GM19324 (cell line): ENCODE data around the gene KRTAP10-2.
"Not testable (repeated sequence)": the region's sequence is repeated elsewhere in the genome, so short reads cannot be mapped to it uniquely, and the experiment has no call there.

ENCODE experiments used
- ATAC-seq: cut with Tn5 transposase; IDR thresholded peaks from one replicate; pipeline ENCODE4 v1.9.1; 2021; ENCODE audit warnings: mild to moderate bottlenecking, moderate library complexity; ENCODE audit not compliant: unreplicated experiment, low FRiP score

KRTAP10-2 gene

DNA sequence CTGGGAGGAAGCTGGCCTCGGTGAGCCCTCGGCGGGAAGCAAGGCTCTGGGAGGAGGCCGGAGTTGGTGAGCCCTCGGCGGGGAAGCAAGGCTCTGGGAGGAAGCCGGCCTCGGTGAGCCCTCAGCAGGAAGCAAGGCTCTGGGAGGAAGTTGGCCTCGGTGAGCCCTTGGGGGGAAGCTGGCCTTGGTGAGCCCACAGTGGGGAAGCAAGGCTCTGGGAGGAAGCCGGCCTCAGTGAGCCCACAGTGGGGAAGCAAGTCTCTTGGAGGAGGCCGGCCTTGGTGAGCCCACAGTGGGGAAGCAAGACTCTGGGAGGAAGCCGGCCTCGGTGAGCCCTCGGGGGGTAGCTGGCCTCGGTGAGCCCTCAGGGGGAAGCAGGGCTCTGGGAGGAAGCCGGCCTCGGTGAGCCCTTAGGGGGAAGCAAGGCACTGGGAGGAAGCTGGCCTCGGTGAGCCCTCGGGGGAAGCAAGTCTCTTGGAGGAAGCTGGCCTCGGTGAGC, 47.4 kb downstream of the KRTAP10-2 start:
- ATAC-seq: no peak

DNA sequence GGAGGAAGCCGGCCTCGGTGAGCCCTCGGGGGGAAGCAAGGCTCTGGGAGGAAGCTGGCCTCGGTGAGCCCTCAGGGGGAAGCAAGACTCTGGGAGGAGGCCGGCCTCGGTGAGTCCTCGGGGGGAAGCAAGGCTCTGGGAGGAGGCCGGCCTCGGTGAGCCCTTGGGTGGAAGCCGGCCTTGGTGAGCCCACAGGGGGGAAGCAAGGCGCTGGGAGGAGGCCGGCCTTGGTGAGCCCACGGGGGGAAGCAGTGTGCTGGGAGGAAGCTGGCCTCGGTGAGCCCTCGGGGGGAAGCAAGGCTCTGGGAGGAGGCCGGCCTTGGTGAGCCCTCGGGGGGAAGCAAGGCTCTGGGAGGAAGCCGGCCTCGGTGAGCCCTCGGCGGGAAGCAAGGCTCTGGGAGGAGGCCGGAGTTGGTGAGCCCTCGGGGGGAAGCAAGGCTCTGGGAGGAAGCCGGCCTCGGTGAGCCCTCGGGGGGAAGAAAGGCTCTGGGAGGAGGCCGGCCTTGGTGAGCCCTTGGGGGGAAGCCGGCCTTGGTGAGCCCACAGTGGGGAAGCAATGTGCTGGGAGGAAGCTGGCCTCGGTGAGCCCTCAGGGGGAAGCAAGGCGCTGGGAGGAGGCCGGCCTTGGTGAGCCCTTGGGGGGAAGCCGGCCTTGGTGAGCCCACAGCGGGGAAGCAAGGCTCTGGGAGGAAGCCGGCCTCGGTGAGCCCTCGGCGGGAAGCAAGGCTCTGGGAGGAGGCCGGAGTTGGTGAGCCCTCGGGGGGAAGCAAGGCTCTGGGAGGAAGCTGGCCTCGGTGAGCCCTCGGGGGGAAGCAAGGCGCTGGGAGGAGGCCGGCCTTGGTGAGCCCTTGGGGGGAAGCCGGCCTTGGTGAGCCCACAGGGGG, 48.1 kb downstream of the KRTAP10-2 start:
- ATAC-seq: not testable (repeated sequence)

DNA sequence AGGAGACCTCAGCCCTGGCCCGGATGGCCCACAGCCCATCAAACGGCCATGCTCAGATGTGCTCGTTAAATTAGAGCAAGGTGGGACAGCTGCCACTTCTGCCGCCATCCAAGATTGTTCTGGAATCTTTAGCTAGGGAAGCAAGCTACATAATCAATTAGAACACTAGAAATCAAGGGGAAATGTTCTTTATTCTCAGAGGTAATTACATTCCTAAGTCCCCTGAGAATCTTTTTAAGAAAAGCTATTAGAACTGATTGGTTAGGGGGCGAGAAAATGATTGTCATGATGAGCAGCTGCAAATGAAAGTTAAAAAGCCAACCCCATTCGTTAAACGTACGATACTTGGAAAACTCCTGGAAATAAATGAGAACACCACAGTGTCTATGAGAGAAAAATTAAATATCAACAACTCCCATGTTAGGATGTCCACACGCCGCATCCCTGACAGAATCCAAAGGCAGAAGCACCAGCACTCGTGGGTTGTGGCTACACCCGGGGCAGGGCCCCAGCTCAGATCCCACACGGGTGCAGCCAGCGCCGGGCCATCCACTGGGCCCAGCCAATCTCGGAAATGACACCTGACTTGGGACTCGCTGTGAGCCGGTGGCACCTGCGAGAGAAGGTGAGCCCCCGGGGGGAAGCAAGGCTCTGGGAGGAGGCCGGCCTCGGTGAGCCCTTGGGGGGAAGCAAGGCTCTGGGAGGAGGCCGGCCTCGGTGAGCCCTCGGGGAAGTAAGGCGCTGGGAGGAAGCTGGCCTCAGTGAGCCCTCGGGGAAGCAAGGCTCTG, 48.9 kb downstream of the KRTAP10-2 start:
- ATAC-seq: no peak
